ENCODE data around the gene RNF123.

Gene RNF123

GRCh38 chr3:49757197-49757596 lies 67.8 kb downstream of the RNF123 start:
- DNase-seq = no peak

GRCh38 chr3:49759226-49759625 lies 69.9 kb downstream of the RNF123 start:
- DNase-seq = no peak

GRCh38 chr3:49761661-49762060 lies 72.3 kb downstream of the RNF123 start:
- no peak for DNase-seq

- DNase-seq = no peak
Measured at GRCh38 chr3:49763981-49764380, 74.6 kb downstream of the RNF123 start.

GRCh38 chr3:49769286-49769915 lies 80.0 kb downstream of the RNF123 start:
- DNase-seq = no peak

GRCh38 chr3:49769926-49770325 lies 80.6 kb downstream of the RNF123 start:
- no peak for DNase-seq
